ENCODE results near the gene ADAMTS6.
"Not testable (repeated sequence)": the region's sequence is repeated elsewhere in the genome, so short reads cannot be mapped to it uniquely, and the experiment has no call there.

ADAMTS6 gene, protein sequence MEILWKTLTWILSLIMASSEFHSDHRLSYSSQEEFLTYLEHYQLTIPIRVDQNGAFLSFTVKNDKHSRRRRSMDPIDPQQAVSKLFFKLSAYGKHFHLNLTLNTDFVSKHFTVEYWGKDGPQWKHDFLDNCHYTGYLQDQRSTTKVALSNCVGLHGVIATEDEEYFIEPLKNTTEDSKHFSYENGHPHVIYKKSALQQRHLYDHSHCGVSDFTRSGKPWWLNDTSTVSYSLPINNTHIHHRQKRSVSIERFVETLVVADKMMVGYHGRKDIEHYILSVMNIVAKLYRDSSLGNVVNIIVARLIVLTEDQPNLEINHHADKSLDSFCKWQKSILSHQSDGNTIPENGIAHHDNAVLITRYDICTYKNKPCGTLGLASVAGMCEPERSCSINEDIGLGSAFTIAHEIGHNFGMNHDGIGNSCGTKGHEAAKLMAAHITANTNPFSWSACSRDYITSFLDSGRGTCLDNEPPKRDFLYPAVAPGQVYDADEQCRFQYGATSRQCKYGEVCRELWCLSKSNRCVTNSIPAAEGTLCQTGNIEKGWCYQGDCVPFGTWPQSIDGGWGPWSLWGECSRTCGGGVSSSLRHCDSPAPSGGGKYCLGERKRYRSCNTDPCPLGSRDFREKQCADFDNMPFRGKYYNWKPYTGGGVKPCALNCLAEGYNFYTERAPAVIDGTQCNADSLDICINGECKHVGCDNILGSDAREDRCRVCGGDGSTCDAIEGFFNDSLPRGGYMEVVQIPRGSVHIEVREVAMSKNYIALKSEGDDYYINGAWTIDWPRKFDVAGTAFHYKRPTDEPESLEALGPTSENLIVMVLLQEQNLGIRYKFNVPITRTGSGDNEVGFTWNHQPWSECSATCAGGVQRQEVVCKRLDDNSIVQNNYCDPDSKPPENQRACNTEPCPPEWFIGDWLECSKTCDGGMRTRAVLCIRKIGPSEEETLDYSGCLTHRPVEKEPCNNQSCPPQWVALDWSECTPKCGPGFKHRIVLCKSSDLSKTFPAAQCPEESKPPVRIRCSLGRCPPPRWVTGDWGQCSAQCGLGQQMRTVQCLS (N-terminal part only)

GRCh38 chr5:65481635-65482295 is at the start of gene ADAMTS6:
Gene ADAMTS6 (minus strand): TSS chr5:65481920. CDS start chr5:65473673, 8,247 bp downstream.
- DNase-seq (ENCODE audit: low spot score) (peak; percentile 86), FAIRE-seq (peak; percentile 87)

GRCh38 chr5:65530904-65531303 is 49.2 kb upstream of the ADAMTS6 start:
- DNase-seq (ENCODE audit: low spot score) = no peak
- no peak for FAIRE-seq

- DNase-seq (ENCODE audit: low spot score) (no peak), FAIRE-seq (no peak)
Observed at GRCh38 chr5:65525726-65526125, 44.0 kb upstream of the ADAMTS6 start.

- DNase-seq (ENCODE audit: low spot score) (no peak), FAIRE-seq (no peak)
Observed at GRCh38 chr5:65512170-65512937, 30.6 kb upstream of the ADAMTS6 start.

GRCh38 chr5:65508978-65509377 is 27.3 kb upstream of the ADAMTS6 start:
- DNase-seq (ENCODE audit: low spot score) (no peak), FAIRE-seq (no peak)

GRCh38 chr5:65506961-65507360 is 25.2 kb upstream of the ADAMTS6 start:
- DNase-seq (ENCODE audit: low spot score) (no peak), FAIRE-seq (no peak)

GRCh38 chr5:65489119-65489518 is 7.4 kb upstream of the ADAMTS6 start:
- FAIRE-seq = no peak

DNA sequence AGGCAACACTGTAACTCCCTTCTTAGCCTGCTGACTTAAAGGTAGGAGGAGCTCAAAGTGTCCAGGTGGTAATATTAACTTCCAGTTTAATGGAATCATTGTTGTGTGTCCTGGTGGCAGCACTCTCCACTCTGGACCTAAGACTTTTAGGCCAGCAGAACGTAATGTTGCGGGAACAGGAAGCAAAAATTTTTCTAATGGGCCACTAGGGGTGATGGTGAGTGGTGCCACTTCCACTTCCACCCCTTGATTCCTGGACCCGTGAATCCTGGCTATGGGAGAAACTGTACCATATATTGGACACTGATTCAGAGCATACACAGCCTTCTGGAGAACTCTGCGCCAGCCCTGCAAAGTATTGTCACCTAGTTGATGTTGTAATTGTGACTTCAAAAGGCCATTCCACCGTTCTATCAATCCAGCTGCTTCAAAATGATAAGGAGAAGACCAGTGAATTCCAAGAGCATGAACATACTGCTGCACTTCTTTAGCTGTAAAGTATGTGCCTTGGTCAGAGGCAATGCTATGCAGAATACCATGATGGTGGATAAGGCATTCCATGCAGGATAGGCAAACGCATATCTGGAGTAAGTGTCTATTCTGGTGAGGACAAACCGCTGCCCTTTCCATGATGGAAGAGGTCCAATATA is 6.4 kb upstream of the ADAMTS6 start:
- FAIRE-seq; DNase-seq (ENCODE audit: low spot score): not testable (repeated sequence)

More at GRCh38 chr5:65489119-65489518, 7.4 kb upstream of the ADAMTS6 start:
- no peak for DNase-seq (ENCODE audit: low spot score)

GRCh38 chr5:65486803-65487202 is 5.1 kb upstream of the ADAMTS6 start:
- DNase-seq (ENCODE audit: low spot score); FAIRE-seq: not testable (repeated sequence)

- FAIRE-seq (no peak), DNase-seq (ENCODE audit: low spot score) (no peak)
Observed at GRCh38 chr5:65485405-65485804, 3.7 kb upstream of the ADAMTS6 start.

GRCh38 chr5:65483546-65484346 is 2.0 kb upstream of the ADAMTS6 start:
- DNase-seq (ENCODE audit: low spot score) = peak; percentile 30
- no peak for FAIRE-seq

- peak; percentile 33 for DNase-seq (ENCODE audit: low spot score)
- FAIRE-seq = no peak
Observed at GRCh38 chr5:65482736-65483545, 1.2 kb upstream of the ADAMTS6 start.

DNA sequence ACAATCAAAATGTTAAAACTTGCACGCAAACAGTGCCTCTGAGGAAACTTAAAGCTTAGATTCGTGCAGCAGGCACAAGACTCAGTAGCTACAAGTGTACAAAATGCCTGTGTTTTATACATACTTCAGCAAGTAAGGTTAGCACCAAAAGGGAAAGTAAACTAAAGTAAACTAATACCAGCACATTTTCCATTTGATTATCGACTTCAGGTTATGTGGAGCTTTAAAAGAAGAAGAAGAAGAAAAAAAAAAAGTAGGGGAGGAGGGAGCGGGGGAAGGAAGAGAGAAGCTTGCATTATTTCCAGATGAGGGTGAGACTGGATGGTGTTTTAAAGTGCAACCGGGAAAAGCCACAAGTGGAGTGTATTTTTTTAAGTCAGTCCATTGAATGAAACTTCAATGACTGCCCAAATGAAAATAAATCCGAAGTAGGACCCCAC is 596 bp upstream of the ADAMTS6 start:
- no peak for FAIRE-seq
- peak; percentile 5 for DNase-seq (ENCODE audit: low spot score)

GRCh38 chr5:65481171-65481581 is 544 bp downstream of the ADAMTS6 start:
- peak; percentile 19 for DNase-seq (ENCODE audit: low spot score)

DNA sequence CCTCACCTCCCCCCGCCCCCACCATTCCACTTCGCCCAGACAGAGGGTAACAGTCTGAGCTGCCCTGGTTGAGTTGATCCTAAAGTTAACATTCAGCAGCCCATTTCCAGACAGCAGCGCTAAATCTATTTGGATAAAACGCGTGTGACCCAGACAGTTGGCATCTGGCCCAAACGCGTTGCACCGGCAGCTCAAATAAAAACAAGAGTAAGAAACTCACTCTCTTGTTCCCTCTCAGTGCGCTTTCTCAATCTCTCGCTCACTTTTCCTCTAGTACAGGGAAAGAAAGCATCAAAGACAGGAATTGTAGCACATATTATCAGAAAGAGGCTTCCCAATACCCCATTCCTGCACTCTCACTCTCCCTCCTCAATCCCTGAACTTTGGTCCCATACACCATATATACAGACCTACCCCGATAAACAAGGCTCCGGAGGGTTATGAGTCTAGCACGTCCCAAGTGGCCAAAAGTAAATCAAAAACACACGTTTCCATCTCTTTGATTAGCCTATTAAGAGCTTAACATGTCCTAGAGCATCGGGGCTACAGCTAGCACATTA is 1.3 kb downstream of the ADAMTS6 start:
- FAIRE-seq = no peak
- DNase-seq (ENCODE audit: low spot score) = peak; percentile 37

More at GRCh38 chr5:65481171-65481581, 544 bp downstream of the ADAMTS6 start:
- no peak for FAIRE-seq

DNA sequence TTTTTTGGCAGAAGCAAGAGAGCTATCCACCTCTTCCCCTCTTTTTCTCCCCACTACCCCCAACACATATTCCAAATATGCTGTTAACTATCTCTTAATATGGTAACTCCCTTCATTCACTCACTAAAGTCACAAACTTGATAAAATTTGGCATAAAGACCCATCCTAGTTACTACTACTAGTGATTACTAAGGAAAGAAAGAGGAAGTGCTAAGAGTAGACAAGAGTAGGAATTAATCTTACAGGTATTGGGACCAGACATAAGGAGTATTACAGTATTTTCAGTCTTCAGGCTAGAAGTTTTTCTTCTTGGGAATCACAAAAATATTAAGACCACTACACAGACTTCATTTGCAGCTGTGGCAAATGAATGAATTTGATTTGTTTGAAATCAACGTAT is 2.2 kb downstream of the ADAMTS6 start:
- FAIRE-seq = no peak
- DNase-seq (ENCODE audit: low spot score) = no peak

GRCh38 chr5:65478336-65478735 is 3.4 kb downstream of the ADAMTS6 start:
- FAIRE-seq = no peak

GRCh38 chr5:65475895-65476294 is 5.8 kb downstream of the ADAMTS6 start:
- FAIRE-seq (no peak), DNase-seq (ENCODE audit: low spot score) (no peak)

More at GRCh38 chr5:65478336-65478735, 3.4 kb downstream of the ADAMTS6 start:
- no peak for DNase-seq (ENCODE audit: low spot score)

Measured in urothelium cell line (cell line).